GM19328 (cell line): ENCODE results near the gene ATP6V1F.

Source experiments
- ATAC-seq: cut with Tn5 transposase; IDR thresholded peaks from one replicate; pipeline ENCODE4 v1.9.1; 2021; ENCODE audit warnings: mild to moderate bottlenecking, moderate library complexity; ENCODE audit not compliant: unreplicated experiment

Gene ATP6V1F, protein sequence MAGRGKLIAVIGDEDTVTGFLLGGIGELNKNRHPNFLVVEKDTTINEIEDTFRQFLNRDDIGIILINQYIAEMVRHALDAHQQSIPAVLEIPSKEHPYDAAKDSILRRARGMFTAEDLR

DNA sequence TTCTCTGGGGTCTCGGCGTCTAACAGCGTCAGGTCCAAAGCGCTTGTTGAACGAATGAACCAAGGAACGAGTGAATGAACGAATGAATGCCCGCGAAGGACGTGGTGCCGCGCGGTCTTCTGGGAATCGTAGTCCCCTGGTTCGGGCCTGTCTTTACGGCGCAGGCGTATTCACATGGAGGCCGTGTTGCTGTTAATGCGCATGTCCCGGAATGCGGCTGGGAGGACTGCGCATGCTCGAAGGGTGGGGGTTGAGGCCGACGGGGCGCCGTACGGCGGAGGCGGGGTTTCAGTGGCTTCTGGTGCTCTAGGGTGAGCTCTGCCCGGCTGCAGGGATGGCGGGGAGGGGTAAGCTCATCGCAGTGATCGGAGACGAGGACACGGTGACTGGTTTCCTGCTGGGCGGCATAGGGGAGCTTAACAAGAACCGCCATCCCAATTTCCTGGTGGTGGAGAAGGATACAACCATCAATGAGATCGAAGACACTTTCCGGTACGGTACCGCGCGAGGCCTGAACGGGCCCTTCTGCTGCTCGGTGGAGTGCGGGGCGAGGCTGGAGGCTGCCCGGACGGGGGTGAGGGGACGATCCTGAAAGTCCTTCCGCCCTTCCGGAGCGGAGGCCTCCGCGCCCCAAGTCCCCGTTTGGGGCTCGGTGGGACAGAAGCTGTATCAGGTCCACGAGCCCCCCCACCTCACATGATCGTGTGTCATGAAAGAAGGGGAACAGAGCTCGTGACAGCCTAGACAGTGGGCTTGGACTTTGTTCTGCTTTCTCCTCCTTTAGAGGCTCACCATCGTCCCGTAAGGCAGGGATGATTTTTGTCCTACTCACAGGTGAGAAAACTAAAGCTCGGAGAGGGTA, at the start of gene ATP6V1F:
TSS of gene ATP6V1F (plus strand) at position 286 of the 862 bp plus-strand sequence. CDS start at position 335, 49 bp downstream.
- peak; percentile 79 for ATAC-seq

DNA sequence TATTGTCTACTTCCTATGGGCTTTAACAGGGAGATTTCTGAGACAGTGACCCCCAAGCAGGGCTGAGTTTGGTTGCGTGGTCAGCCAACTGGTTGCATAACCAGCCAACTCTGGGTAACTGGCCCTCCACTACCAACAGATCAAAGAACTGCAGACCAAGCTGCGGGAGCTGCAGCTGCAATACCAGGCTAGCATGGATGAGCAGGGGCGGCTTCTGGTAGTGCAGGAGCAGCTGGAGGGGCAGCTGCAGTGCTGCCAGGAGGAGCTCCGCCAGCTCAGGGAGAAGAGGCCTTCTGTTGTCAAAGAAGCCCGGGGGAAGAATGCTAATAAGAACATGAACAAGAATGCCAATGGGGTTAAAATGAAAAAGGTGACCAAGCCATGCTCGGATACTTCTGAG, 48.2 kb upstream of the ATP6V1F start:
- ATAC-seq, result no peak

DNA sequence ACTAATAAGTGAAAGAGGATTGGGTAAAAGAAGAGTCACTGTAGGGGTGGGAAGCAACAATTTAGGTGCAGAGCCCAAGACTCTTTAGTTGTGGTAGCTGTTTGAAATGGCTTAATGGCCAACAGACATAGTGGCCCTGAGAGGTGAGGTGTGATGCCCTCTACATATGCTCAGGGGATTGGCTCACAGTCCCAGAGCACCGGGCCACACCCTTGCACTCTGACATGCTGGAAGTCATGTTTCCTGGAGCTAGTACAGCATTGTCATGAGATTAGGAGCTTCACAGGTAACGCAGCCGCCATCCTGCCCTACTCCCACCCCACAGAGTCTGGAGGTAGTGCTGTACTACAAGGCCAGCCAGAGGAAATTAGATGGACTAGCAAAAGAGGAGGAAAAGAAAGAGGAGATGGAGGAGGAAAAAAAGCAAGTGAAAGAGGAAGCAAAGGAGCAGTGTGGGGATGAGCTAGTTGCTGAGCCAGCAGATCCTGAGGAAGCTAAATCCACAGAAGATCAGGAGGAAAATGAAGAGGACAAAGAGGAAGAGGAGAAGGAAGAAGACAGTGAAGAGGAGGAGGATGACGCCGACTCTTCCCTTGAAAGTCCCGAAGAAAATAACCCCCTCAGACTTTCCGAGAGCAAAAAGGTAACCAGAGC, 47.2 kb upstream of the ATP6V1F start:
- ATAC-seq, result no peak

DNA sequence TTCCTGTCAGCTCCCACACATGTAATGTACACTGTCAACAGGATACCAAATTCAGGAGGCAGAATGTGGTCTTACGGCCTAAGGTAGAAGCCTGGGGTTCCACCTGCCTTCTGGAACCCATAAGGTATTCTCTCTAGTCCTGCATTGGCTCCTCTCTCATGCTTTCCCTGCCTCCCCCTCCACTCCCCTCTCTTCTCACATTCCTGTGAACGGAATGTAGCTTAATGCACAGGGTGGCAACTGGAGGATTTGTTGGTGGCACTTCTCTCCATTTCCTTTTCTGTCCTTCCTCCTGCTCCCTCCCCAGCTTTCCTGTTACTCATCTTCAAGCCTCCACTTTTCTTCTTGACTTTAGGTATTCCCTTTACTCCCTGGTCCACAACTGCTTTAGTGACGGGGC, 44.0 kb upstream of the ATP6V1F start:
- ATAC-seq, result no peak

DNA sequence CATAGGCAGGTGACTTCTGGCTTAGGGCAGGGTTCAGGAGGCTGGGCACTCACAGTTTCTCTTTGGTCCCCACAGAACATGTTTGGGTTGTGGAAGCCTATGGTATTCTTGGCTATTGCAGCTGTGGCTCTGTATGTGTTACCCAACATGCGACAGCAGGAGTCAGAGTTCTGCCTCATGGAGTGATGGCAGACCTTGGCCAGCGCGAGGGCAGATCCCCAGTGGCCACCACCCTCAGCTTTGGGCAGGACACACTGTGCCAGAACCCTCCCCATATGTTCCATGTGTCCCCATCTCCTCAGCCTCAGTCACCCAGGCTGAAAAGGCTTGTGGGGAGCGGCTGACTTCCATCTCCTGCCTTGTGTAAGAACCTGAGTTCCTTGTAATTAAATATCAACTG, 40.9 kb upstream of the ATP6V1F start:
- ATAC-seq, result no peak

GRCh38 chr7:128826512-128826911, 36.1 kb upstream of the ATP6V1F start:
- no peak for ATAC-seq

GRCh38 chr7:128826916-128827247, 35.8 kb upstream of the ATP6V1F start:
- no peak for ATAC-seq

- ATAC-seq, result no peak
These were observed 35.3 kb upstream of the ATP6V1F start for GRCh38 chr7:128827248-128827958.

DNA sequence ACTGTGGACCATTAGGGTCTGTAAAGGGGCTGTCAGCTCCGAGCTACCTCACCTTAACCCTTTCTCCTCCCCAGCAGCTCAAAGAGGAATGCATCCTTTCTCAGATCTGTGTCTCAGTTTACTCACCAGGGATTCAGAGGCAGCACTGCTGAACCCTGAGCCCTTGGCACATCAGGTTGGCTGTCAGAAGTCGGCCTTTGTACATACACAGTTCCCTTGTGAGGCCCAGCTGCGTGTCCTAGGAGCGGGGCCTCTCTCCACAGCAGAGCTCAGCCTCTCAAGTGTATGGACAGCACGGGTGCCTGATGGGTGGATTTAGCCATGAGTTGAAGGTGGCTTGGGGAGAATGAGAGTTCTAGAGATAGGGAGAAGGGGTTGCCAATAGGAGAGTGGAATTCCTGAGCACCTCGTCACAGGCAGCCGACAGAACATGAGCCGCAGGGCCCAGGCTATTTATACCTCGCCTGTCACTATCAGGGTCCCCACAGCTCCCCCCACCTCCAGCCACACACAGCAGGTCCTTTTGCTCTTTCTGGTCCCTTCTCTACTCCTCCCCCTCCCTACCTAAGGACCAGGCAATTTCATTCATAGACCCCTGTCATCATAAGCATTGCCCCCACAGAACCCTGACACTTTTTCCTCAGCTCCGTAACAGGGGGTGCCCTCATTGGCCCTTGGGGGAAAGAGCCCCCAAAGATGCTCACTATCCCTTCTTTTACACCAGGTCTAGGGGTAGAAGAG, 34.5 kb upstream of the ATP6V1F start:
- ATAC-seq, result no peak

GRCh38 chr7:128829391-128830166, 33.1 kb upstream of the ATP6V1F start:
- no peak for ATAC-seq

DNA sequence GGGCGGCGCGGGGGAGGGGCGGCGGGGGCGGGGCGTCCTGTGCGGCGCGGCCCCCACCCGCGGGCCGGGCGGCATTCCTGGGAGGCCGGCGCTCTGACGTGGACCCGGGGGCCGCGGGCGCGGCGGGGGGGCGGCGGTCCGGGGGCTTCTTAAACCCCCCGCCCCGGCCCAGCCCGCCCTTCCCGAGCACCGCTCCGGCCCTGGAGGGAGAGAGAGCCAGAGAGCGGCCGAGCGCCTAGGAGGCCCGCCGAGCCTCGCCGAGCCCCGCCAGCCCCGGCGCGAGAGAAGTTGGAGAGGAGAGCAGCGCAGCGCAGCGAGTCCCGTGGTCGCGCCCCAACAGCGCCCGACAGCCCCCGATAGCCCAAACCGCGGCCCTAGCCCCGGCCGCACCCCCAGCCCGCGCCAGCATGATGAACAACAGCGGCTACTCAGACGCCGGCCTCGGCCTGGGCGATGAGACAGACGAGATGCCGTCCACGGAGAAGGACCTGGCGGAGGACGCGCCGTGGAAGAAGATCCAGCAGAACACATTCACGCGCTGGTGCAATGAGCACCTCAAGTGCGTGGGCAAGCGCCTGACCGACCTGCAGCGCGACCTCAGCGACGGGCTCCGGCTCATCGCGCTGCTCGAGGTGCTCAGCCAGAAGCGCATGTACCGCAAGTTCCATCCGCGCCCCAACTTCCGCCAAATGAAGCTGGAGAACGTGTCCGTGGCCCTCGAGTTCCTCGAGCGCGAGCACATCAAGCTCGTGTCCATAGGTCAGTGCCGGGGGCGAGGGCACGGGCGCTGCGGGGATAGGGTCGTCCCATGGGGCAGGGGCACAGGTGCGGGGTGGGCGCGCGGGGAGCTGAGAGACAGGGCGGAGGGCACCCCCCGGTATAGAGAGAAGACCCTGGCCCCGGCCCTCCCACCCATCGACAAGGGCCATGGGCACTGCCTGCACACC, 32.2 kb upstream of the ATP6V1F start, which contains the start of gene FLNC:
TSS of gene FLNC (plus strand) at position 176 of the 947 bp plus-strand sequence. CDS start at position 408, 232 bp downstream.
- ATAC-seq, result no peak

DNA sequence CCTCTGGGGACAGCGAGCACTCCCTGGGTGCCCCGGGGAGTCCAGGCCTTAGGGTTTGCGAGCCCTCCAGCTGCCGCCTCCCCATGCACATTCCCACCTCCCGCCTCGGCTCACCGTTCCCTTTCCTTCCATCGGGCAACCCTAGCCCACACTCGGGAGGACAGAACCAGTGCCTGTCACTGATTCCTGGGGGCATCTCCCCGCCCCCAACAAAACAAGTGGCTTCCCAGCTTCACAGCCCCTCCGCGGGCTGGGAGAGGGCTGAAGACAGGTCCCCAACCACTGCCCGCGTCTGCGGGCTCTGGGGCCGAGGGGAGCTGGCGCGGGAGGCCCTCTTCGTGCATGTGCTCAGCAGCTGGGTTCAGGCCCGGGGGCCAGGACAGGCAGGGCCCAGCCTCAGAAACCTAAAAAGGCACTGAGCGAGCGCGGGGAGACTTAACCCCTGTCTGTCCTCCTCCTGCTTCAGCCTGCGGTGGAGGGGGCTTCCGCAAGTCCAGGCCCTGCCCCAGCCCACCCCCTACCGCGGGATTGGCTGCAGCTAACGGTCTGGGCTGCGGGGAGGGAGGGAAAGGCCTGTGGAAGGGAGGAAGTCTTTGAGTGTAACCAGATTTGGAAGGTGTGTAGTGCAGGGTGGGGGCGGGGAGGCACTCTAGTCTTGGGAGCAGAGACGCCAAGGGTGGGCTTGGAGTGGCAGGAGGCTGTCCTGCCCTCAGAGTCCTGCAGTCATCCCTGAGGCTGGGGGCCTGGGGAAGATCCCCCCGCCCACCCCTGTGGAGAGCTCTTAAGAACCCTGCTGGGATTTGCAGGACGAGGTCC, 31.3 kb upstream of the ATP6V1F start:
- ATAC-seq, result no peak

DNA sequence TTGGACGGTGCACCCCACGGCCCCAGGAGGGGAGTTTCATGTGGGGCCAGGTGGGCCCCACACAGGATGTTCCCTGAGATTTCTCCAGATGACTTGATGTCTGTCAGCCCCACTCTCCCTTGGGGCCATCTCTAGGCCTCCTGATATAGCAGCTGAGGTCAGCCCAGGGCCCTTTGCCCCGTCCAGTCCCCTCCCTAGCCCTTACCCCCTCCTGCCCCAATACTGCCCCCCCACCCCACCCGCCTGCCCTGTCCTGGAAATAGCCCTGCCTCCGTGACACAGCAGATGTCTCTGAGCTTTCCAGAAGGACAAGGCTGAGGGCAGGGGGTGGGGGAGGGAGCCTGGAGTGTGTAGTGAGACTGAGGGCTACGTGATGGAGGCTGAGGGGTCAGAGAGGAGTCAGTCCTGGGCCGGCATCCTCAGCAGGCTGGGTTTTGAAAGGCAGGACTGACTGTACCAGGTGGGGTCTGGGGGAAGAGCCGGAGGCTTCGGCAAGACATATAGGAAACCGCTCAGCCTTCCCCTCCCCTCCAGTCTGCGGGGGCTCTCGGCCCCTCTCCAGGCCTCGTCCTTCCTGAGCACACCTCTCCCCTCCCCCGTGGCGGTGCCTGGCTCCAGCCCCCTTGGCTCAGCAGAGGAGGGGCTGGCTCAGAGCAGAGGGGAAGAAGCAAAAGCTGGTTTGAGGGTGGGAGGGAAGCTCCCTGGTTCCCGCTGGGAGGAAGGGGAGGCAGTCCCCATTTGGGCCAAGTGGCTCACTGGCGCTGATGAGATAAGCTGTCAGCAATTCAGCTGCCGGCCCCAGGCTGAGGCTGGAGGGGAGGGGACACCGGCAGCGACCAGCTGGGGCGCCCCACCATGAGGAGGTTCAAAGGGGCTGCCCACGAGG, 30.4 kb upstream of the ATP6V1F start:
- ATAC-seq, result no peak

GRCh38 chr7:128832880-128833147, 29.8 kb upstream of the ATP6V1F start:
- no peak for ATAC-seq

DNA sequence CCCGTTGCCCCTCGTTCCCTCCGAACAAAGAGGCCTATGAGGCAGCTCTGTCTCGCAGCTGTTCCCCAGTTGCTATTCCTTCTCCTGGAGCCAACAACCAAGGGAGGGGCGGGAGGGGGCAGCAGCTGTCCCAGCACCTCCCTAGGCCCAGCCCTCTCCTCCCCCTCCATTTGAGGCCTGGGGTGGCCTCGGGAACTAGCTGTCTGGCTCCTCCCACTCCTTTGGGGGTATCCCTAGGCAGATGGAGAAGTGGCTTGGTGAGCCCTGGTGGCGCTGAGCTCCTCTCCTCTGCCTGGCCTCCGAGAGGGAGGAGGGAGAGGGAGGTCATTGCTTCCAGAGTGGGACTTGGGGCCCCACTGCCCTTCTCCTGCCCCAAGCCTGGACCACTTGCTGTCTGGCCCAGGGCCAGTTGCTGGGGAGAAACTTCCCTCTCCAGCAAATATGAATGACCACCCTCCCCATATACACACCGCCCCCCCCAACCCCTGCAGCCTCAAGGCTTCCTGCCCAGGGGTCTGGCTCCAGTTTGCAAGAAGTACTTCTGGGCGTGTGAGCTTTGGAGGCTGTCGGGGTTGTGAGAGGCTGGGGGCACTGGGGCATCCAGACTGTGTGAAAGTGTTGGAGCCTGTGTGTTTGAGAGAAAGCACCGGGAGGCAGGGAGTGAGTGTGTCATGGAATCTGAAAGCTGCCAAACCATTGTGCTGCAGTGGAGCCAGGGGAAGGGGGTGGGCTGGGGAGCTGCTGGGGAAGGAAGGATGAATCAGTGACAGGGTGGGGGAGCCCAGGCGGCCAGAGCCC, 29.3 kb upstream of the ATP6V1F start:
- no peak for ATAC-seq

DNA sequence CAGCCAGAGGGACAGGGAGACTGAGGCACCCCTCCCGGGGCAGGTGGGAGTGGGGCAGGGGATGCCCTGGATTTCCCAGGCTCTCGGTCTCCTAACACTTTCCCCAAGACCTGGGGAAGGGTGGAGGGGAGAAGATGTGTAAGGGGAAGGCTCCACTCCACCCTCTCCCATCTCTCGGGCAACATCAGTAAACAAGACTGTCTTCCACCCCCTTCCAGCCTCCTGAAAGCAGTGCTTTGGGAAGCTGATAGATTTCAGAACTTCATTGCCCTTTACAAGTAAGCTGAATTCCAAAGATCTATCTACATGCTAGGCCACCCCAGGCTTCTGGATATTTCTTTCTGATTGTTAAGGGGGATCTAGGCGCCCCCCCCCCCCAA, 28.7 kb upstream of the ATP6V1F start:
- ATAC-seq, result no peak
